GM18499 (cell line): ENCODE measurements around the gene KLF6.
"Not testable (repeated sequence)": the region's sequence is repeated elsewhere in the genome, so short reads cannot be mapped to it uniquely, and the experiment has no call there.

Source experiments
- ATAC-seq: cut with Tn5 transposase; IDR thresholded peaks from one replicate; pipeline ENCODE4 v1.9.1; 2021; ENCODE audit warnings: moderate number of reproducible peaks; ENCODE audit not compliant: insufficient read depth, unreplicated experiment

Gene KLF6

GRCh38 chr10:3738855-3739350 is 46.1 kb downstream of the KLF6 start:
- no peak for ATAC-seq

GRCh38 chr10:3737864-3738263 is 47.1 kb downstream of the KLF6 start:
- no peak for ATAC-seq

- no peak for ATAC-seq
These were observed 49.8 kb downstream of the KLF6 start for GRCh38 chr10:3735175-3735574.

GRCh38 chr10:3734111-3734510 is 50.9 kb downstream of the KLF6 start:
- no peak for ATAC-seq

- ATAC-seq = not testable (repeated sequence)
These were observed 52.8 kb downstream of the KLF6 start for GRCh38 chr10:3732183-3732582.

- no peak for ATAC-seq
These were observed 55.5 kb downstream of the KLF6 start for GRCh38 chr10:3729397-3729976.

GRCh38 chr10:3728563-3728962 is 56.4 kb downstream of the KLF6 start:
- ATAC-seq = no peak

GRCh38 chr10:3727268-3727667 is 57.7 kb downstream of the KLF6 start:
- ATAC-seq = no peak
